Endothelial cell of umbilical vein (primary cell): ENCODE results near the gene NEK6.

ENCODE experiments used
- CTCF ChIP-seq, 2 donors: IDR thresholded peaks; 1 replicate in 1 of 2; 2 replicates in 1 of 2; pipeline ENCODE4 v1.5.1; 2011; ENCODE audit warnings: low read length in 2 of 2, mild to moderate bottlenecking in 2 of 2, moderate library complexity in 2 of 2, control low read depth in 1 of 2, inconsistent platforms in 1 of 2, low read depth in 1 of 2; ENCODE audit not compliant: insufficient read depth in 1 of 2; ENCODE audit errors: extremely low read depth in 1 of 2
- EZH2 ChIP-seq: IDR thresholded peaks from 2 replicates; pipeline ENCODE4 v1.6.1; 2012; ENCODE audit warnings: borderline replicate concordance, low read depth, mild to moderate bottlenecking, moderate library complexity, low read length, inconsistent platforms; ENCODE audit not compliant: severe bottlenecking
- FOS ChIP-seq: IDR thresholded peaks from 2 replicates; pipeline ENCODE4 v1.6.1; 2011; ENCODE audit warnings: mild to moderate bottlenecking, low read length, moderate library complexity, borderline replicate concordance; ENCODE audit not compliant: insufficient read depth
- GATA2 ChIP-seq: IDR thresholded peaks from 2 replicates; pipeline ENCODE4 v1.7.0; 2011; ENCODE audit warnings: low read depth, mild to moderate bottlenecking, moderate library complexity, mixed read lengths, low read length; ENCODE audit not compliant: insufficient read length, insufficient read depth
- MYC ChIP-seq: IDR thresholded peaks from one replicate; pipeline ENCODE4 v1.6.1; 2011; ENCODE audit warnings: mild to moderate bottlenecking, low read depth, low read length
- POLR2A ChIP-seq: IDR thresholded peaks from 2 replicates; pipeline ENCODE4 v1.6.1; 2012; ENCODE audit warnings: low read depth, mild to moderate bottlenecking, control low read depth, low read length
- POLR2AphosphoS5 ChIP-seq: IDR thresholded peaks from 2 replicates; pipeline ENCODE4 v1.6.1; 2012; ENCODE audit warnings: low read depth, mild to moderate bottlenecking, control low read depth, low read length, moderate library complexity; ENCODE audit not compliant: insufficient read depth

GRCh38 chr9:124309667-124310084 lies 51.9 kb downstream of the NEK6 start:
- TF ChIP-seq CTCF (IDR thresholded peaks at IDR 0.05; ENCODE audit: extremely low read depth in 1 of 2, insufficient read depth in 1 of 2, low read depth in 1 of 2, low read length in 2 of 2) (no peak), POLR2AphosphoS5 (peak; percentile 97), POLR2A (no peak), EZH2 (no peak), GATA2 (peak; percentile 11), MYC (peak; percentile 44), FOS (peak; percentile 99)
